ENCODE data around the gene OGFOD3.
"Not testable (repeated sequence)": the region's sequence is repeated elsewhere in the genome, so short reads cannot be mapped to it uniquely, and the experiment has no call there.

The OGFOD3 gene

GRCh38 chr17:82418001-82418986, at the start of gene OGFOD3, which contains the start of gene HEXD:
OGFOD3 (minus strand) TSS chr17:82418586; CDS start chr17:82418485, 101 bp downstream.
HEXD (plus strand) TSS chr17:82418347; CDS start chr17:82419800, 1,453 bp downstream.
- DNase-seq (ENCODE audit: low read depth in 2 of 2) = peak; percentile 37 to 55

- no peak for DNase-seq (ENCODE audit: low read depth in 2 of 2)
Observed at GRCh38 chr17:82465023-82465603, 46.7 kb upstream of the OGFOD3 start.

- DNase-seq (ENCODE audit: low read depth in 2 of 2) = no peak
Observed at GRCh38 chr17:82464567-82464929, 46.2 kb upstream of the OGFOD3 start.

- DNase-seq (ENCODE audit: low read depth in 2 of 2) = no peak
Observed at GRCh38 chr17:82463925-82464566, 45.7 kb upstream of the OGFOD3 start.

GRCh38 chr17:82463391-82463790, 45.0 kb upstream of the OGFOD3 start:
- no peak for DNase-seq (ENCODE audit: low read depth in 2 of 2)

- no peak for DNase-seq (ENCODE audit: low read depth in 2 of 2)
Observed at GRCh38 chr17:82461827-82462524, 43.6 kb upstream of the OGFOD3 start.

GRCh38 chr17:82459936-82460335, 41.5 kb upstream of the OGFOD3 start:
- DNase-seq (ENCODE audit: low read depth in 2 of 2) = not testable (repeated sequence)

- no peak for DNase-seq (ENCODE audit: low read depth in 2 of 2)
Observed at GRCh38 chr17:82458885-82459424, 40.6 kb upstream of the OGFOD3 start.

GRCh38 chr17:82458179-82458884, 39.9 kb upstream of the OGFOD3 start, which contains the start of gene NARF:
NARF (plus strand) TSS chr17:82458741; CDS start chr17:82458804, 63 bp downstream.
- peak; percentile 98 for DNase-seq (ENCODE audit: low read depth in 2 of 2)

- DNase-seq (ENCODE audit: low read depth in 2 of 2) = no peak
Observed at GRCh38 chr17:82457929-82458178, 39.5 kb upstream of the OGFOD3 start.

GRCh38 chr17:82457073-82457928, 38.9 kb upstream of the OGFOD3 start:
- no peak for DNase-seq (ENCODE audit: low read depth in 2 of 2)

- not testable (repeated sequence) for DNase-seq (ENCODE audit: low read depth in 2 of 2)
Observed at GRCh38 chr17:82453706-82454105, 35.3 kb upstream of the OGFOD3 start.

GRCh38 chr17:82453151-82453550, 34.8 kb upstream of the OGFOD3 start:
- not testable (repeated sequence) for DNase-seq (ENCODE audit: low read depth in 2 of 2)

GRCh38 chr17:82452162-82452561, 33.8 kb upstream of the OGFOD3 start:
- DNase-seq (ENCODE audit: low read depth in 2 of 2) = no peak

- peak; percentile 85 to 86 for DNase-seq (ENCODE audit: low read depth in 2 of 2)
Observed at GRCh38 chr17:82450357-82451106, 32.1 kb upstream of the OGFOD3 start, which contains the start of gene CYBC1. CYBC1 (minus strand) TSS chr17:82450752; CDS start chr17:82449254, 1,498 bp downstream.

GRCh38 chr17:82449883-82450356, 31.5 kb upstream of the OGFOD3 start:
- DNase-seq (ENCODE audit: low read depth in 2 of 2) = no peak

GRCh38 chr17:82449131-82449882, 30.9 kb upstream of the OGFOD3 start:
- DNase-seq (ENCODE audit: low read depth in 2 of 2) = no peak

GRCh38 chr17:82447876-82448275, 29.5 kb upstream of the OGFOD3 start:
- DNase-seq (ENCODE audit: low read depth in 2 of 2) = no peak
